ENCODE data around the gene PHC2. TPM values are rescaled to one million over a fixed set of nuclear protein-coding genes. Genes with fewer than 3 reads are reported as not detected.

The PHC2 gene
- total and polyA plus RNA-seq, 2 donors from 2014 or later, result 118 to 149 TPM

DNA sequence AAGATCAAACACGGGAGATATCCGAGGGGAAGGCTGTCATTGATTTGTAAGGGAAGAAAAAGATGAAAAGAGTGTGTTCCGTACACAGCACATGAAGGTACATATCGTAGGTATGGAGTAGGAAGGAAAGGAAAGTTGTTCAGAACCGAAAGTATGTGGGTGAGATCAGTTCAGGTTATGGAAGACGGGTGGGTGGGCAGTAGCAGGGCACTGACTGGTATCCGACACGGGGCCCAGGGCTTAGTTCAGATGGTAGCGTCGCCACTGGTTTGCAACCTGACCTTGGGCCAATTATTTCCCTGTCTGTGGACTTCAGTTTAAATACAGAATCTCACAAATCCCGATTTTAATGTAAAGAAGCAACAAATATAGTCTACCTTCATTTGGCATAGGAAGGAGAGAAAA lies 82.2 kb downstream of the PHC2 start:
- H3K4me3 ChIP-seq (ENCODE audit: low read length in 3 of 3), result peak overlapping the region; percentile 67 to 94 (median 93)
- H3K9me3 ChIP-seq (ENCODE audit: control insufficient read depth in 2 of 3, insufficient read depth in 1 of 3, low read length in 3 of 3), result no peaks in the 10 kb centered on the region
- intact Hi-C loops (cut with DNase I), result no loop called here
- TF ChIP-seq, protein P1, sequence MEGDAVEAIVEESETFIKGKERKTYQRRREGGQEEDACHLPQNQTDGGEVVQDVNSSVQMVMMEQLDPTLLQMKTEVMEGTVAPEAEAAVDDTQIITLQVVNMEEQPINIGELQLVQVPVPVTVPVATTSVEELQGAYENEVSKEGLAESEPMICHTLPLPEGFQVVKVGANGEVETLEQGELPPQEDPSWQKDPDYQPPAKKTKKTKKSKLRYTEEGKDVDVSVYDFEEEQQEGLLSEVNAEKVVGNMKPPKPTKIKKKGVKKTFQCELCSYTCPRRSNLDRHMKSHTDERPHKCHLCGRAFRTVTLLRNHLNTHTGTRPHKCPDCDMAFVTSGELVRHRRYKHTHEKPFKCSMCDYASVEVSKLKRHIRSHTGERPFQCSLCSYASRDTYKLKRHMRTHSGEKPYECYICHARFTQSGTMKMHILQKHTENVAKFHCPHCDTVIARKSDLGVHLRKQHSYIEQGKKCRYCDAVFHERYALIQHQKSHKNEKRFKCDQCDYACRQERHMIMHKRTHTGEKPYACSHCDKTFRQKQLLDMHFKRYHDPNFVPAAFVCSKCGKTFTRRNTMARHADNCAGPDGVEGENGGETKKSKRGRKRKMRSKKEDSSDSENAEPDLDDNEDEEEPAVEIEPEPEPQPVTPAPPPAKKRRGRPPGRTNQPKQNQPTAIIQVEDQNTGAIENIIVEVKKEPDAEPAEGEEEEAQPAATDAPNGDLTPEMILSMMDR (IDR thresholded peaks at IDR 0.05; ENCODE audit: borderline replicate concordance, extremely low read depth, insufficient read depth), result no peak
- H3K9ac ChIP-seq (ENCODE audit: low read length in 3 of 3), result peak overlapping the region; percentile 63 to 87 (median 81)
- peak in 2 of 5 donors; percentile 40 for DNase-seq
- peaks cover 13 to 41% (median 24%) of the 10 kb centered on the region in 3 donors for H3K4me1 ChIP-seq (ENCODE audit: control insufficient read depth in 2 of 3, insufficient read depth in 2 of 3, low read depth in 1 of 3, low read length in 3 of 3)
- no peaks in the 10 kb centered on the region for H3K27me3 ChIP-seq (ENCODE audit: control insufficient read depth, insufficient read depth, low read length)
- no peak for FAIRE-seq
- peaks cover 0 to 7% (median 2%) of the 10 kb centered on the region in 3 donors for H3K36me3 ChIP-seq (ENCODE audit: control insufficient read depth in 2 of 3, insufficient read depth in 3 of 3, low read length in 3 of 3)
- peak overlapping the region; percentile 91 to 95 for H3K27ac ChIP-seq (ENCODE audit: low read depth in 2 of 2, low read length in 2 of 2)

DNA sequence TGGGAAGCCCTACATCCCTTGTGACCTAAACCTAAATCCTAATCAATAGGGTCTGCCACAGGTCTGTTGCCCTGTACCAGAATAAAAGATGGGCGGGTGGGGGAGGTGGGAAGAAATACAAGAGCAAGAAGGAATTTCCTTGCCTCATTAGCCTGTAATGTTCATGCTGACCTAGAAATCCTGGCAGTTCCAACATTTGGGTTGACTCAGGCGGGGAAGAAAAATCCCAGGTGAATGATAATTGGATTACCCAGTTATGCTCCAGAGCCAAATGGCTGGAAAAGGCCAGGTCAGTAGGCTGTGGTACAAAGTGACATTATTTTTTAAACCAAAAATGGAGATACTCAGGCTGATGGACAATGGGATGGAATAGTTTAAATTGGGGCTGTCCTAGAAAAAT lies 82.7 kb downstream of the PHC2 start:
- H3K36me3 ChIP-seq (ENCODE audit: control insufficient read depth in 2 of 3, insufficient read depth in 3 of 3, low read length in 3 of 3), result peaks cover 0 to 7% (median 2%) of the 10 kb centered on the region in 3 donors
- peak overlapping the region; percentile 67 to 94 (median 93) for H3K4me3 ChIP-seq (ENCODE audit: low read length in 3 of 3)
- intact Hi-C loops (cut with DNase I), result no loop called here
- no peaks in the 10 kb centered on the region for H3K27me3 ChIP-seq (ENCODE audit: control insufficient read depth, insufficient read depth, low read length)
- no peak for FAIRE-seq
- H3K9ac ChIP-seq (ENCODE audit: low read length in 3 of 3), result peak overlapping the region; percentile 63 to 87 (median 81)
- H3K9me3 ChIP-seq (ENCODE audit: control insufficient read depth in 2 of 3, insufficient read depth in 1 of 3, low read length in 3 of 3), result no peaks in the 10 kb centered on the region
- DNase-seq, result peak in 2 of 5 donors; percentile 44 to 64
- TF ChIP-seq, protein P1 (IDR thresholded peaks at IDR 0.05; ENCODE audit: borderline replicate concordance, extremely low read depth, insufficient read depth), result no peak
- peak overlapping the region; percentile 91 to 95 for H3K27ac ChIP-seq (ENCODE audit: low read depth in 2 of 2, low read length in 2 of 2)
- H3K4me1 ChIP-seq (ENCODE audit: control insufficient read depth in 2 of 3, insufficient read depth in 2 of 3, low read depth in 1 of 3, low read length in 3 of 3), result peaks cover 13 to 44% (median 27%) of the 10 kb centered on the region in 3 donors

DNA sequence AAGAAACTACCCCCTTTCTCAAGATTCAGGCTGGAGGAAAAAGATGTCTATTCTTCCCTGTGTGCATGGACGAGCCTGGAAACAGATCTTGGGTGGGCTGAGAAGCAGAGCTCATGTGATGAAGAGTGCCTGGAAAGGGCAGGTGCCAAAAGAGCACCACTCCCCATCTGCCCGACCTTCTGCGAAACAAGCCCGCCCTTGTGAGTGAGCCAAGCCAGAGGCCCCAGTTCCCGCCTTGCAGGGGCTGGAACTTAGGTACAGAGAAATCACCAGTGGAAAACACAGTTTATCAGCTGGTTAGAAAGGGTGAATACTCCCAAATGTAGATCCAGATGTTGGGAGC lies 83.3 kb downstream of the PHC2 start:
- peaks cover 14 to 48% (median 32%) of the 10 kb centered on the region in 3 donors for H3K4me1 ChIP-seq (ENCODE audit: control insufficient read depth in 2 of 3, insufficient read depth in 2 of 3, low read depth in 1 of 3, low read length in 3 of 3)
- FAIRE-seq (no peak), DNase-seq (no peak)
- no peaks in the 10 kb centered on the region for H3K27me3 ChIP-seq (ENCODE audit: control insufficient read depth, insufficient read depth, low read length)
- peak overlapping the region; percentile 50 to 94 (median 67) for H3K4me3 ChIP-seq (ENCODE audit: low read length in 3 of 3)
- TF ChIP-seq, protein P1 (IDR thresholded peaks at IDR 0.05; ENCODE audit: borderline replicate concordance, extremely low read depth, insufficient read depth), result no peak
- no peaks in the 10 kb centered on the region for H3K9me3 ChIP-seq (ENCODE audit: control insufficient read depth in 2 of 3, insufficient read depth in 1 of 3, low read length in 3 of 3)
- peak overlapping the region; percentile 91 to 95 for H3K27ac ChIP-seq (ENCODE audit: low read depth in 2 of 2, low read length in 2 of 2)
- H3K36me3 ChIP-seq (ENCODE audit: control insufficient read depth in 2 of 3, insufficient read depth in 3 of 3, low read length in 3 of 3), result peaks cover 0 to 7% (median 4%) of the 10 kb centered on the region in 3 donors
- intact Hi-C loops (cut with DNase I), result no loop called here
- peak overlapping the region in 2 of 3 donors; percentile 43 to 87 for H3K9ac ChIP-seq (ENCODE audit: low read length in 3 of 3)

Data from kidney (tissue), 14 donors.